GM18907 (cell line): ENCODE data around the gene PXDN.
"Not testable (repeated sequence)": the region's sequence is repeated elsewhere in the genome, so short reads cannot be mapped to it uniquely, and the experiment has no call there.

Experiments used
- ATAC-seq: cut with Tn5 transposase; IDR thresholded peaks from one replicate; pipeline ENCODE4 v1.9.1; 2021; ENCODE audit warnings: mild to moderate bottlenecking, moderate library complexity; ENCODE audit not compliant: unreplicated experiment

PXDN gene

DNA sequence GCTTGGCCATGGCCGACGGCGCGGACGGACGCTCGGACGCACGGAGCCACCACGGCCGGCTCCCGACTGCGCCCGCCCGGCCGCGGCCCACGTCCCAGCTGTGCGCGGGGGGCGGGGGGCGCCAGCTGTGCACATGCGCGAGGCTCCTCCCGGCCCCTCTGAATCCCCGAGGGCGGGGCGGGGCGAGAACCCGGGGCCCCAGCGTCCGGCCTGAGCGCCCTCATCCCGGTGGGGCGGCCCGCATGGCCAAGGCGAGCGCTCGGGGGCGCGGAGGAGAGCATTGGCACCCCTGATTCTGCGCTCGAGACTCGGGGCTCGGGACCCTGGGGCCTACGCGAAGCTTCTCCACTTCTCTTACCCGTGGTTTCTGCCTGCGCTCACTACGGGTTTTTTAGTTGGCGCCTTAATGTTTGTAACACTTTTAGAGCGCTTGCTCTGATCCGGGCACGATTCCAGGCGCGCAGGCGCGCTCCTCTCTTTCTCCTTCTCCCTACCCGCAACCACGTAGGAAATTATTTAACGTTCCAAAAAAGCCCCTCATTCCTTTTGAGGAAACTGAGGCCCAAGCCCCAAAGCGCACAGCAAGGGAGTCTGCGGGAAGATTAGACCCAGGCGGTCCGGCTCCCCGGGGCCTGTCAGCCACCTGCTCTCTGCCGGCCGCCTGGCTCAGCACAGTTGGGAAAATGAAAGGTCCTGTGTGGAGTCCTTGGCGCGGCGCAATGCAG, at the start of gene PXDN:
PXDN (minus strand) TSS at position 70 of the 725 bp plus-strand sequence; CDS start at position 10, 60 bp downstream.
- no peak for ATAC-seq

DNA sequence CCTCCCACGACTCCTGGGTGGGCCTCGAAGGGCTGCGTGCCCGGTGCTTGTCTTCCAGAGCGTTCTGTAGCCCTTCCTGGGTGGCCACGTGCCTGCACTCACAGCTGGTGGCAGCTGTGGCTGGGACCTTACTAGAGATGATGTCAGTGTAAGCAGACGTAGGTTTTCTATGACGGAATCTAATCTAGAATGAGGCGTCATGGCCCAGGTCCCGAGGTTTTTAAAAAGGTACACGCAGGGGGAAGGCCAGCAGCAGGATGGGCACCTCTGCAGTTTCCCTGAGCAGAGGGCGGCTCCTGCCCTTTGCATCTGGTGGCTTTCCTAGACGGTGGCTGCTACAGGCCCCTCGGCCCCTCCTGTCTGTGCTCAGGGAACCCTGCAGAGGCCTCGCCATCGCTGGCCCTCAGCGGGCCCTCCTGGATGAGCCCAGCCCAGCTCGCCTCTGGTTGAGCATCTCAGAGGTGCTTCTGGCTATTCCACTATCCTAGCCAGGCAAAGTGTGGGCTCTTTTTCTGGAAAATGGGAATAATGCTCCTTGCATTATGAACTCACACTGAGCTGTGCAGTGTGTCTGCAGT, 49.6 kb upstream of the PXDN start:
- ATAC-seq, result no peak

DNA sequence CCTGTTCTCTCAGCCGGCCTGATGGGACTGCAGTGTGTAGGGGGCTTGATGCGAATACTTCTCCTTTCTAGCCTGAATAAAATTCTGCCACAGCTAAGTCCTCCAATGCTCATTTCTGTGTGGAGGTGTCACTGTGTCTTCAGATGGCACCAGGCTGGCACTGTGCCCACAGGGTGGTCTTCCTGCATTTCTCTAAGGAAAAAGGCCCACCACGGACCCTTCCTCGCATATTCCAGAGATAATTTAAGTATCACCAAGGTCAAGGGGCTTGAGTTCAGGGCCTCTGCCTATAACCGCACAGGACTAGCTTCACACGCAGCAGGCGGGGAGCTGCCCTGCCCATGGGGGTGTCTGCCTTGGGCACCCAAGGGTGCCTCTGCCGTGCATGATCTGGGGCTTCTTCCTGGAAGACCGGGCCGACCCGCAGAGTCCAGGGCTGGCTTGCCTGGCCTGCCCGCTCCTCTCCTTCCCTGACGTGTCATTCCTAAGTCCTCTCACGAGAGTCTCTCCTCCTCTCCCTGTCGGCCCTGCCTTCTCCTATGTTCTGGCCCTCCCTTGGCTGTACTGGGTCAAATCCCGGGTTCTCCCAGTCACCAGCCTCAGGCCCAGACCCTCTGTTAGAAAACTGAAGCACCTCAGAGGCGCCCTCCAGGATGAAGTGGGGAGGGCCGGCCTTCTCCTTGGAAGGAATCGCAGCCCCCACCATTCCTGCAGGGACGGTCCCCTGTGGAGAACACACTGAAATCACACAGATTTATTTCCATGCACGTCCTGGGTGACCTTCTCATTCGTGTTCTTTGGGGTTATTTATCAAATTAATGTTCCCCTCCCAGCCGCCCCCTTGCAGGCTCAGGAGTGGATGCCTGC, 48.9 kb upstream of the PXDN start:
- ATAC-seq, result no peak

DNA sequence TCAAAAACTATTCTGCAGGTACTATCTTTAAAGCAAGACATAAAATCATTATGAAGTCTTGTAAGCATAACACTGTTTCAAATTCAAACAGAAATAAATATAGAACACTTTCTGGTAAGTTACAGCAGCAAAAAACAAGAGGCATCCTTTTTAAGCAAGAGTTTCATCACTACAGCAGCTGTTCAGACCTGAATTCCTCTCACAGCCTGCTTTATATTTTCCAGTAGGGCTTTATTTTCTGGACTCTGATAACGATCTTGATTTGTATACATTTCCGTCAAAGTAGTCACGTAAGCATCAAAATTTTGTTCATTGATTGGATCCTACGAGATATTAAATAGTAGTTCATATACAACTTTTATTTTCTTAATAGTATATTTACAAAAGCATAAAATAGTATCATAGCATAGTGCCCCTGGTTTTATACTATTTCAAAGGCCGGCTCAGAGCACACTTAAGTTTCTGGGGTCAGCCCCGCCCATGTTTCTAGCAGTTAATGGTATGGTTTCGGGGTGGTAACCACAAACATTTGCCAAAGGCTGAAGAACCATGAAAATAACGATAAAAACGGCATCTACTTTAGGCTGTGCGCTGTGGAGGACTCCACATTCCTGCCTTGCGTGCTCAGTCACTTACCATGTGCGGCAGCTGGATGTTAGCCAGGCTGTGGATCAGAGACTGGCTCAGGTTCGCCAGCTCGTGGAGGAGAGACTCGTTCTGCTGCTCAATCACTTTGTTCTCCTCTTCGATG, 47.5 kb upstream of the PXDN start:
- no peak for ATAC-seq

GRCh38 chr2:1791006-1791605, 46.8 kb upstream of the PXDN start:
- no peak for ATAC-seq

- ATAC-seq, result no peak
Observed at GRCh38 chr2:1790473-1790872, 46.2 kb upstream of the PXDN start.

DNA sequence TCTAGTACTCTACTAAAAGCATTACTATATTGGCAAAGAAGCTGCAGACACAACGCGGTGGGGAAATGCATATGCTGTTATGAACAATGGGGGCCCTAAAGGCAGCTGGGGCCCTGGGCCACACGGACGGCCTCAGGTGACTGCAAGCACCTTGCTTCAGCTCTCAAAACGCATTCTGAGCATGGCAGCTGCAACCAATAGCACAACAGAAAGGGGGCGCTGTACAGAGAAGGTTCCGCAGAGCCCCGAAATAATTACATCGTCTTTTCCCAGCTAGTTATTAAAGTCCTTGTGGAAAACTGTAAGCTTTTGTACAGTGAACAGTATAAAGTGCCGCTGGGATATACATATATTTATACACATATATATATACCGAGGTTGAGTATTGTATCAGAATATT, 45.3 kb upstream of the PXDN start:
- ATAC-seq, result no peak

DNA sequence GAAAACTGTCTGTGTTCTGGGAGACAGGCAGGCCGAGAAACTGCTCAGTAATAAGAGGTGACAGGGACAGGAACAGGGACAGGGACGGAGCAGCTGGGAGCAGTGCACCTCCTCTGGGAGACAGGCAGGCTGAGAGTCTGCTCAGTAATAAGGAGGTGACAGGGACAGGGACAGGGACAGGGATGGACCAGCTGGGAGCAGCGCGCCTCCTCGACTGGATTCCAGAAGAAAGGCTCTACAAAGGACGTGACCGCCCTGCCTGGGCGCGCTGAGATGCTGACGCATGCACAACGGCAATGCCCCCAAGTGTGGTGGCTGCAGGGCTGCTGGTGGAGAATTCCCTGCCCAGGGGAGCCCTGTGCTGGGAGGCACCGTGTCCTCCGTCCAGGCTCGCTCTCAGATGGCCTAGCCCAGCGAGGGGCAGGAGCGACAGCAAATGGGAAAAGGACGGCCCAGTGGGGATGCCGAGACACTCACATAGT, 44.2 kb upstream of the PXDN start:
- no peak for ATAC-seq

GRCh38 chr2:1787755-1788477, 43.6 kb upstream of the PXDN start:
- no peak for ATAC-seq

DNA sequence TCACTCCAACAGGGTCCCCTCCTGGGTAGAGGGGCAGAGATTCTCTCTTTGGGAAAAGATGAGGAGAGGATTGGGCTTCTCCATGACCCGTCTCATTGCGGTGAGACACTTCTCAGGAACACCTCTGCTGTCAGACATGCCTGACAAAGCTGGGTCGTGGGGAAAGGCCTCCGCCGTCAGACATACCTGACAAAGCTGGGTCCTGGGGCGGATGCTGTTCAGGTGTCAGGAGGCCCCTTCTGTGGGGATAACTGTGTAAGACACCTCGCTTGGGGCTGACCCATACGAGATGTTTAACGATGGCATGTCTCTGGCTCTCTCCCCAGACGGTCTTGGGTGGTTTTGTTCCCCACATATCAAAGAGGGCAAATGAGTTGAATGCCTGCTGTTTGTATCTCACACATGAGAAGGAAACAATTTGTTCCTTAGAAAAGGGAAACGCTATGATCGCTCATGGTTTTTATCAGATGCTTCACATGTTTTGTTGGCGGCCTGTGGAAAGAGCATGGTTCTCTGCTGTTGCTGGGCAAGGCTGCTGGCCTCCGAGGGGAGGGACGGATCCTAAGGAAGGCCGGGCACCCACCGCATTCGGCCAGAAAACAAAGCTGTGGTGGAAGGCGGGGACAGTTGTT, 40.8 kb upstream of the PXDN start:
- ATAC-seq, result no peak

- ATAC-seq, result no peak
Observed at GRCh38 chr2:1784087-1784486, 39.8 kb upstream of the PXDN start.

DNA sequence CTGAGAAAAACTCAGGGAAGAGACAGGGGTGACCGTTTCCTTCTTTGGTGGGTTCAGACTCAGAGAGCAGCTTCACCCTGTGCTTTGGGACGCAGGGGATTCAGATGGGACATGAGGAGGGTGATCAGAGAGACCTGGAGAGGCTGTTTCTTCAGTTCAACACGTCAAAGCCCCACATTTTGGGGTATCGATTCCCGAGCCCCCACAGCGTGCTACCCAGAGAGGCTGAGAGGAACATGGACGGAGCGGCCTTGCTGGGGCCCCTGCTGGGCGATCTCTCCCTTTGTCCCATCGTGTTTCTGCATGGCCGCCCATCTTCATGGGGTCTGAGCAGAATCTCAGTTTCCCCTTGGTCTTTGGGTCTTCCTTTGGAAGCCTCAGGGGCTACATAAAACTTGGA, 38.2 kb upstream of the PXDN start:
- ATAC-seq, result no peak

- ATAC-seq, result no peak
Observed at GRCh38 chr2:1781291-1782080, 37.2 kb upstream of the PXDN start.

GRCh38 chr2:1780693-1781092, 36.4 kb upstream of the PXDN start:
- ATAC-seq, result no peak

DNA sequence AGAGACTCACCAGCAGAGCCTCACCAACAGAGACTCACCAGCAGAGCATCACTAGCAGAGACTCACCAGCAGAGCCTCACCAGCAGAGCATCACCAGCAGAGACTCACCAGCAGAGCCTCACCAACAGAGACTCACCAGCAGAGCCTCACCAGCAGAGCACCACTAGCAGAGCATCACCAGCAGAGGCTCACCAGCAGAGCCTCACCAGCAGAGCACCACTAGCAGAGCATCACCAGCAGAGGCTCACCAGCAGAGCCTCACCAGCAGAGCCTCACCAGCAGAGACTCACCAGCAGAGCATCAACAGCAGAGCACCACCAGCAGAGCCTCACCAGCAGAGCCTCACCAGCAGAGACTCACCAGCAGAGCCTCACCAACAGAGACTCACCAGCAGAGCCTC, 35.7 kb upstream of the PXDN start:
- not testable (repeated sequence) for ATAC-seq

DNA sequence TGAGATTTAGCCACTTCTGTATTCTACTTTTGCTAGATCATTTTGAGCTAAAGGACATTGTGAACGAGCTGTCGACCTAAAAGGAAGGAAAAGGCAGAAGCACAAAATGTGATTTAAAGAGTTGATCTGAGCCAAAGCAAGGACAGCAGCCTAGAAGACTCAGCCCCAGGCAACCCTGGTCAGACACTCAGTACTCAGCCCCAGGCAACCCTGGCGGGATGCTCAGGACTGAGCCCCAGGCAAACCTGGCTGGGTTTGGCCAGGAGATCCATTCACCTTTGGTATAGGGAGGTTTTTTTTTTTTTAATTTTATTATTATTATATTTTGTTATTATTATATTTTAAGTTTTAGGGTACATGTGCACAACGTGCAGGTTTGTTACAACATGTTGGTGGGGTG, 34.3 kb upstream of the PXDN start:
- ATAC-seq, result no peak

- no peak for ATAC-seq
Observed at GRCh38 chr2:1777781-1778180, 33.5 kb upstream of the PXDN start.

- ATAC-seq, result no peak
Observed at GRCh38 chr2:1777156-1777555, 32.8 kb upstream of the PXDN start.
